Daoy (cell line): ENCODE data around the gene MAP4. TPM values are rescaled to one million over a fixed set of nuclear protein-coding genes. Genes with fewer than 3 reads are reported as not detected.

Experiments
- DNase-seq: peaks from one replicate; pipeline ENCODE4 v3.0.0-alpha.2; 2015; ENCODE audit warnings: low read depth
- total RNA-seq: library from RNA; depleted of rRNA; stranded (reverse); fragments of >200 nt; shearing (Covaris generic); gene quantifications from 2 replicates; pipeline ENCODE4 v1.2.3, GENCODE V29; 2014

Gene MAP4
- total RNA-seq, 1 experiment from 2014 or later = 30.6 TPM

DNA sequence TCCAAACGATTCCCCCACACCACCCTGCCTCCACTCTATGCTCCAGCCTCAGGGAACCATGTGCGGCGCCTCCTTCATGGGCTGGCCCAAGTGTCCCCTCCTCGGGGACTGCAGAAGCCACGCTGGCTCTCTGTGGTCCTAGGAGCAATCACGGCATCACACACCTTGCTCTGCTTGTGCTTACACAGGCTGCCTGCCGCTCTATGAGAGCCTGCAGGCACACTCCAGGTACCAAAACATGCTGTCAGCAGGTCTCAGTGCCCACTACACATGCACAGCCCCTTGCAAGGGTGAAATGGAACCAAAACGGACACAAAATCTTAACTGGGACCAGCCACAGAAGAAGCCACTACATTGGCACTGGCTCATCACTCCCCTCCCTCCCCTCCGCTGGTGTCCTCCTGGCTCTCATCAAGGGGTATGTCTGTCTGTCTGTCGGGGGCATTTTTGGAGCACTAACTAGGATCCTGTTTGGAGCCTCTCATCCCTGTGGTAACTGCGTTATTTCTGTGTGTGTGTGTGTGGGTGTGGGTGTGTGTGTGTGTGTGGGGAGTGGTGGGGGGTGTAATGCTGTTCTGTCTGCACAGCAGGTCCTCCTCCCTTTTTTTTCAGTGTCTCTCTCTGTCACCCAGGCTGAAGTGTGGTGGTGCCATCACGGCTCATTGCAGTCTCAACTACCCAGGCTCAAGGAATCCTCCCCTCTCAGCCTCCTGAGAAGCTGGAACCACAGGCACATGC, 152.7 kb downstream of the MAP4 start:
- DNase-seq = no peak

- no peak for DNase-seq
Observed at GRCh38 chr3:47859956-47860605, 156.1 kb downstream of the MAP4 start.

- no peak for DNase-seq
Observed at GRCh38 chr3:47857151-47857550, 159.1 kb downstream of the MAP4 start.

DNA sequence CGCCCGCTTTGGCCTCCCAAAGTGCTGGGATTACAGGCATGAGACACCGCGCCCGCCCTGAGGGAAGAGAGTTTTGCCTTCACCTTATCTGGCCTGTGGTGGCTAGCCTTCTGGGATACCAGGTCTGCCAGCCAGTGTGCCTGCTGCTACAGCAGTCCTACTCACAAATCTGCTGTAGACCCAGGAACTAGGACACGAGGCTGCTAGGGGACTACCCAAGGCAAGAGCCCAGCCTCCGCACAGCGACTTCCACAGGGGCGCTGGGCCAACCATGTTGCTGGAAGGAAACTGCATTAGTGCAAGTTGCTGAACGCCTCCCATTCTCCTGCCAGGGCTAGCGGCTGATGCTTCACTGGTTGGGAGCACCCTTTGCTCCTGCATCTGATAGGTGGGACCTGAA, 159.5 kb downstream of the MAP4 start:
- no peak for DNase-seq

DNA sequence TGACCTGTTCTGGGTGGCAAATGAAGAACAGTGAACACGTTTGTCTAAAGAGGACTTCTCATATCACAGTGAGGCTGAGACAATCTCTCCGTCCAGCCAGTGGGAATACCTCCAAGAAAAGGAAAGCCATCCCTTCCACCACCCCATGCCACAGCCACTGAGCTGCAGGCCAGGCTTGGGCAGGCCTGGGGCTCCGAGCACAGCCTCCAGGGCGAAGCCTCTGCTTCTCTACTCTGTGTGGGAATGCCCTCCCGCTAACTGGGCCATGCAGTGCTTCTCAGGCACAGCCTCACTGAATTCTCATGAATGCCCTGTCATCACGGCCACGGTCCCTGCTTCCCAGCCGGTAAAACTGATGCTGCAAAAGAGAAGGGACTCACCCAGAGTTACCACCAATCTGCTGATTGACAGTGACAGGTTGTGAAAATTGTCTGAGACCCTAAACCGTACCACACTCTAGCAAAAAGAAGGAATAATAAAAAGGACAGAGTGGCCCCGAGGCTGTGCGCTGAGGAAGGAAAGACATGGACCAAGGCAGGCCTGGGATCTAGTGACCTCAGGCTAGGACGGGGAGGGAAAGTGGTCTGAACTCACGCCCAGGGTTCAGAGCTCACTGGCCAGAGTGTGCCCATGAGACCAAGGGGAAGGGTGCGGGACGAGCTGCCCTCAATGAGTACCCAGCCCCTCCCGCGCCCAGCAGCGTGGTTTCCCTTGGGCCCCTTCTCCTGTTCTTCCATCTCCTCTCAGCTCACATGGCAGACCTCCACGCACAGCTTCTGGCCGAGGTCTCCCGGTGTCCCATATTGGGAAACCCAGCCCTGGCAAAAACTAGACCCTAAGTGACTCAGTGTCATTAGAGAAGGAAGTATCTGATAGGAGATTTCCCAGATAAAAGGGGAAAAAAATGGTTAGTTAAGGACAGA, 160.5 kb downstream of the MAP4 start:
- no peak for DNase-seq

GRCh38 chr3:47854720-47855455, 161.3 kb downstream of the MAP4 start:
- DNase-seq = no peak

DNA sequence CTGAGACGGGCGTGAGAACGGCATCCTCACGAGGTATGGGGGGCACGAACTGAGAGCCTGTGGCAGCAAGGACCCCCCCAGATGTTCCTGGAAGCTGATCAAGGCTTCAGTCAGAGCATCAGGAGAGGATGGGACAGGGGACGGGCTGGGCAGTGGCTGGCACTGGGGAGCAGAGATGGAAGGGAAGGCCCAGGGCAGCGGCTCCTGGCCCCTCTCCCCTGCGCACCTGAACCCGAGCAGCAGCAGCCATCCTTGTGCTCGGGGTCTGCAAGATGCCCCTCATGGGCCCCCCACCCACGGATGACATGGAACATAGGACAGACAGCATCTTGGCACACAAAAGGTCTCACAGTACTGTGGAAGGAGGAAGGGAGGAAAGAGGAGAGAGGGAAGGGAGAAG, 161.9 kb downstream of the MAP4 start:
- DNase-seq = no peak

DNA sequence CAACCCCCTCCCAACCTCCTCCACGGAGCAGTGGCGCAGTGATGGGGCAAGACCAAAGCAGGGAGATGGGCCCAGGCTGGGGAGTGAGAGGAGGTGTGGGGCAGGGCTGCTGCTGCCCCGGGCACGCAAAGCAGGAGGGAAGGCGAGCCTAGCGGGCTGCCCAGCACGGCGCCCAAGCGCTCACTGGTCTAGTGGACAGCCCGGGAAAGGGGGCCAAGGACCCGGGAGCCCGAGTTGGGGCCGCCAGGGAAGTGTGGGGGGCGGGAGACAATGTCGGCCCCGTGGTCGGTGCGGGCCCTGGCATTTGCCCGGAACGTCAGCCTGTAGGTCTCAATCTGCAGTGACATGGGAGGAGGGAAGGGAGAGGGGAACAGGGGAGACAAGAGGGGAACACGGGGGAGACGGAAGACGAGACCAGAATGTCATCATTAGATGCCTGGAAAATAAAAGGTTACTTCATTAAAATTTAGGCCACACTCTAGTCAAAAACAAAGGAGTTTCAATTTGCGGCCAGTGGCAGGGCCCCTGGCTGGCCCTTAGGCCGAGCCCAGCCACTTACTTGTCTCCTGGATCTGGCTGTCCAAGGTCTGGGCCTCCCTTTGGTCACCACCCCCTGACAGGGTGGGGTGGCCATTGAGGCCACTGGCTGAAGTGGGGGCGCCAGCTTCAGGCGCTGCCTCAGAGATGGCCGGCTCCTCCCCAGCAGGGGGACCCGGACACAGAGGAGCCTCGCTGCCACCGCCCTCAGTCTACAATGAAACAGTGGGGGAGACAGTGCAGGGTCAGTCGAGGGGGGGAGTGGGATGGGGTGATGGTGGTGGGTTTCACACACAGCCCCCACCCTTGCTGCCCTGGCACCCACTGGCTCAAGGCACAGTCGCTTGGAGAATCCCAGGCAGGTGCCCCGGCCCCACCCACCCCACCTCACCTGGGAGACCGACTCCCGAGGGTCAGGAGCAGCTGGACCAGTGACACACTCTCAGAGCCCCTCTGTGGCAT, 163.3 kb downstream of the MAP4 start:
- no peak for DNase-seq

DNA sequence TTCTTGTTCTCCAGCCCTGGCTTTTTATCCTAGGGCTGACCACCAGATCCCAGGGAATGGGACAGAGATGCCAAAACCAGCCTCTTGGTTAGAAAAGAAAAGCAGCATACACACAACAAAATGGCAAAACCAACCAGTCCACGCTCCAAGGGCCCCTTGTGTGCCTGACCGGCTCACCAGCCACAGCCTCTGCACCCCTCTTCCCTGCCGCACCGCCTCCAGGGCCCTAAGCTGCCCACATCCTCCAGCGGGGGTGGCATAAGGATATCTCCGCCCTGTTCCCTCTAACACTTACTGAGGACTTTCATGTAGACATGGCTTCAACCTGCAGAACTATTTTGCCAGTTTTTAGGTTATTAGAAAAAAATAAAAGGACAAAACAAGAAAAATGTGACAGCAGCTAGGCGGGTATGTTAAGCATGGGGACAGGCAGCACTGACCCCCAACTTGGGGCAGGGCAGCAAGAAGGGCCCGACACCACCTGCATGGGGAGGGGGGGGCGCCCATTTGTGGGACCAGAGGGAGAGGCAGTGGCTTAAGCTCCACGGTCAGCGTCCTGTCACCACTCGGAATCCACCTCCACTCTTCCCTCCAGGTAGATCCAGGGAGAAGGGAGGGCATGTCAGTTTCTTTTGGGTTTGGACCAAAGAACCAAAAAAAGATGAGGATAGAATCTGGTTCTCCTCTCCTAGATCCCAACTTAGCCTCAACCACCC, 164.2 kb downstream of the MAP4 start:
- DNase-seq = no peak

- no peak for DNase-seq
Observed at GRCh38 chr3:47850564-47851410, 165.4 kb downstream of the MAP4 start.

- no peak for DNase-seq
Observed at GRCh38 chr3:47849699-47850563, 166.3 kb downstream of the MAP4 start.

GRCh38 chr3:47849186-47849698, 167.0 kb downstream of the MAP4 start:
- no peak for DNase-seq

DNA sequence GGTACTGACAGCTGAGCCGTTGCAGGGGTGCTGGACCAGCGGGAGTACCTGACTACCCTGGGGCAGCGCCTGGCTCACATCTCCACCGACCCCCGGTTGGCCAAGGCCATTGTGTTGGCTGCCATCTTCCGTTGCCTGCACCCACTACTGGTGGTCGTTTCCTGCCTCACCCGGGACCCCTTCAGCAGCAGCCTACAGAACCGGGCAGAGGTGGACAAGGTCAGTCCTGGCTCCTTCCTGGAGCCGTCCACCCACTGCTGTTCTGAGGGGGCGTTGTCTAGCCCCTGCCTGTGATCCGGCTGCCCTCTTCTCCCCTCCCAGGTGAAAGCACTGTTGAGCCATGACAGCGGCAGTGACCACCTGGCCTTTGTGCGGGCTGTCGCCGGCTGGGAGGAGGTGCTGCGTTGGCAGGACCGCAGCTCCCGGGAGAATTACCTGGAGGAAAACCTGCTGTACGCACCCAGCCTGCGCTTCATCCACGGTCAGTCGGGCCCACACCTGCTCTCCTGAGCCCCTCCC, 167.6 kb downstream of the MAP4 start:
- no peak for DNase-seq

GRCh38 chr3:47847801-47848518, 168.3 kb downstream of the MAP4 start:
- DNase-seq = no peak

- DNase-seq = no peak
Observed at GRCh38 chr3:47847260-47847659, 169.0 kb downstream of the MAP4 start.

- no peak for DNase-seq
Observed at GRCh38 chr3:47846880-47847248, 169.4 kb downstream of the MAP4 start.
